ENCODE data around the gene SPG7. TPM values are rescaled to one million over a fixed set of nuclear protein-coding genes. Genes with fewer than 3 reads are reported as not detected.
A peak's percentile ranks its signal among the peaks of the same experiment; 100 is the strongest.

Gene SPG7
- total RNA-seq, 3 donors from 2014 or later (not counting 1 experiment from before 2014, with no cell fraction given), result 142 to 195 (median 180) TPM

- DNase-seq (no peak), ATAC-seq (no peak)
- Mint-ChIP-seq H3K36me3 (no peaks in the 10 kb centered on the region), H3K9me3 (no peaks in the 10 kb centered on the region), H3K27me3 (ENCODE audit: low read depth in 2 of 2) (no peaks in the 10 kb centered on the region), H3K27ac (peak overlapping the region; percentile 66 to 90), H3K4me3 (peak overlapping the region; percentile 90), H3K4me1 (peaks cover 81 to 85% of the 10 kb centered on the region in 2 donors)
- 73% methylated on average over 14 of the region's 14 CpGs for WGBS (ENCODE audit: insufficient coverage)
- Histone ChIP-seq H3K4me1 (ENCODE audit: control insufficient read depth, insufficient read depth, low read length) (peaks cover 84% of the 10 kb centered on the region), H3K27me3 (ENCODE audit: control insufficient read depth, insufficient read depth, low read length) (no peaks in the 10 kb centered on the region), H3K36me3 (ENCODE audit: control insufficient read depth, insufficient read depth, low read length) (no peaks in the 10 kb centered on the region), H3K4me3 (ENCODE audit: low read length) (no peak overlapping the region), H3K9me3 (ENCODE audit: control insufficient read depth, insufficient read depth, low read length) (no peaks in the 10 kb centered on the region), H3K27ac (ENCODE audit: low read length) (no peak overlapping the region)
- intact Hi-C loops (cut with micrococcal nuclease), result no loop called here
- TF ChIP-seq CTCF (IDR thresholded peaks at IDR 0.05), result no peak
These were observed 25.9 kb upstream of the SPG7 start for GRCh38 chr16:89482150-89482816.

GRCh38 chr16:89482817-89483205, 25.4 kb upstream of the SPG7 start:
- no peaks in the 10 kb centered on the region for H3K9me3 Mint-ChIP-seq
- peak overlapping the region; percentile 84 to 90 for H3K27ac Mint-ChIP-seq
- Histone ChIP-seq H3K36me3 (ENCODE audit: control insufficient read depth, insufficient read depth, low read length) (no peaks in the 10 kb centered on the region), H3K4me3 (ENCODE audit: low read length) (no peak overlapping the region), H3K27me3 (ENCODE audit: control insufficient read depth, insufficient read depth, low read length) (no peaks in the 10 kb centered on the region), H3K4me1 (ENCODE audit: control insufficient read depth, insufficient read depth, low read length) (peaks cover 84% of the 10 kb centered on the region), H3K27ac (ENCODE audit: low read length) (no peak overlapping the region), H3K9me3 (ENCODE audit: control insufficient read depth, insufficient read depth, low read length) (no peaks in the 10 kb centered on the region)
- ATAC-seq, result no peak
- intact Hi-C loops (cut with micrococcal nuclease), result no loop called here
- H3K4me1 Mint-ChIP-seq, result peaks cover 81 to 86% of the 10 kb centered on the region in 2 donors
- DNase-seq, result no peak
- peak overlapping the region; percentile 90 for H3K4me3 Mint-ChIP-seq
- WGBS (ENCODE audit: insufficient coverage), result 94% methylated on average over 3 of the region's 5 CpGs
- H3K36me3 Mint-ChIP-seq, result no peaks in the 10 kb centered on the region
- H3K27me3 Mint-ChIP-seq (ENCODE audit: low read depth in 2 of 2), result no peaks in the 10 kb centered on the region
- TF ChIP-seq CTCF (IDR thresholded peaks at IDR 0.05), result no peak

GRCh38 chr16:89484041-89484501, 24.1 kb upstream of the SPG7 start:
- no peak for TF ChIP-seq CTCF (IDR thresholded peaks at IDR 0.05)
- intact Hi-C loops (cut with micrococcal nuclease), result loop anchor here (2.0 kb wide), 2 partner anchors 31 to 125 kb away; no protein-coding TSS in a partner anchor
- H3K27me3 ChIP-seq (ENCODE audit: control insufficient read depth, insufficient read depth, low read length), result no peaks in the 10 kb centered on the region
- peak overlapping the region; percentile 90 for H3K4me3 Mint-ChIP-seq
- 13% methylated on average over 5 of the region's 5 CpGs for WGBS (ENCODE audit: insufficient coverage)
- no peaks in the 10 kb centered on the region for H3K36me3 Mint-ChIP-seq
- H3K27me3 Mint-ChIP-seq (ENCODE audit: low read depth in 2 of 2), result no peaks in the 10 kb centered on the region
- no peaks in the 10 kb centered on the region for H3K9me3 ChIP-seq (ENCODE audit: control insufficient read depth, insufficient read depth, low read length)
- H3K27ac ChIP-seq (ENCODE audit: low read length), result peak overlapping the region; percentile 19
- no peaks in the 10 kb centered on the region for H3K36me3 ChIP-seq (ENCODE audit: control insufficient read depth, insufficient read depth, low read length)
- ATAC-seq (peak; percentile 32 to 59 (median 46)), DNase-seq (peak in 1 of 2 donors; percentile 77)
- H3K4me3 ChIP-seq (ENCODE audit: low read length), result no peak overlapping the region
- H3K9me3 Mint-ChIP-seq, result no peaks in the 10 kb centered on the region
- H3K4me1 Mint-ChIP-seq, result peaks cover 81 to 86% of the 10 kb centered on the region in 2 donors
- peak overlapping the region; percentile 84 to 90 for H3K27ac Mint-ChIP-seq
- H3K4me1 ChIP-seq (ENCODE audit: control insufficient read depth, insufficient read depth, low read length), result peaks cover 78% of the 10 kb centered on the region

Measured in natural killer cell (primary cell).